ENCODE measurements around the gene SDF4. TPM values are rescaled to one million over a fixed set of nuclear protein-coding genes. Genes with fewer than 3 reads are reported as not detected.

The SDF4 gene
- total RNA-seq, 2 donors from 2014 or later: 85.9 to 95.6 TPM

GRCh38 chr1:1278620-1279019 is 46.8 kb upstream of the SDF4 start:
- no peaks in the 10 kb centered on the region for H3K36me3 ChIP-seq (ENCODE audit: control insufficient read depth, insufficient read depth, low read length)
- H3K27me3 ChIP-seq (ENCODE audit: control insufficient read depth, insufficient read depth, low read length, poor library complexity, severe bottlenecking): no peaks in the 10 kb centered on the region
- H3K4me1 ChIP-seq (ENCODE audit: control insufficient read depth, insufficient read depth, low read length): peaks cover 5% of the 10 kb centered on the region
- no peak for DNase-seq
- no peak overlapping the region for H3K9ac ChIP-seq (ENCODE audit: extremely low read depth, low read length, poor library complexity, severe bottlenecking)
- H3K27ac ChIP-seq (ENCODE audit: low read depth, low read length): no peak overlapping the region
- H3K4me3 Mint-ChIP-seq: no peak overlapping the region
- 93 to 95% methylated on average over 10 to 13 of the region's 13 CpGs for WGBS, 2 experiments (ENCODE audit: insufficient coverage in 1 of 2, insufficient read length in 1 of 2)
- no peak overlapping the region for H3K4me3 ChIP-seq (ENCODE audit: low read length)
- H3K27ac Mint-ChIP-seq: no peak overlapping the region
- peaks cover 2% of the 10 kb centered on the region for H3K4me1 Mint-ChIP-seq
- TF ChIP-seq CTCF (conservative IDR thresholded peaks at IDR 0.05): no peak
- H3K36me3 Mint-ChIP-seq (ENCODE audit: low read depth): no peaks in the 10 kb centered on the region
- H3K27me3 Mint-ChIP-seq (ENCODE audit: insufficient read depth): peaks cover 3% of the 10 kb centered on the region
- H3K9me3 Mint-ChIP-seq: no peaks in the 10 kb centered on the region
- H3K9me3 ChIP-seq (ENCODE audit: control insufficient read depth, low read length): no peaks in the 10 kb centered on the region

- H3K27ac Mint-ChIP-seq: no peak overlapping the region
- no peak overlapping the region for H3K27ac ChIP-seq (ENCODE audit: low read depth, low read length)
- 95% methylated on average over 9 of the region's 9 CpGs for WGBS, 2 experiments (ENCODE audit: insufficient coverage in 1 of 2, insufficient read length in 1 of 2)
Measured at GRCh38 chr1:1275836-1276235, 44.0 kb upstream of the SDF4 start.

DNA sequence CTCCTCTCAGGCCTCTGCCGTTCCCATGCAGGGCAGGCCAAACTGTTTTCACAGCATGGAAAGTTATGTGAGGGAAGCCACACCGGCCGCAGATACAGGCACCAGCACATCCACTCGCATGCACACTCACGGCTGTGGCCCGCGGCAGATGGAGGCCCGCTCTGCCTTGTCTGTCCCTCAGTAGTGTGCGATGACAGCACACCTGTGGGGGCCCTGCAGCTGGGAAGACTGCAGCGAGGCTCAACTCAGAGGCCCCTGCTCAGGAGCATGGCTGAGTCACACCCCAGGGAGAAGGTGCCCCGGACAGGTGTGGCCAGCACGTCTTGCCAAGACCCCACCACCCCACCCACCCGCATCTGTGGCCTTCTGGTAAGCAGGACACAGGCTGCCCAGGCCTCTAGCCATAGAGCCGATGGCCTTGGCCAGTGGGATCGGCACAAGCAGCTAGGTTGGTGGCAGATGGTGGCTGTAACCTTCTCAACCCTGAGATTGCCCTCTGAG is 43.2 kb upstream of the SDF4 start:
- Mint-ChIP-seq H3K4me1 (peaks cover 19% of the 10 kb centered on the region), H3K36me3 (ENCODE audit: low read depth) (peaks cover 21% of the 10 kb centered on the region), H3K27ac (no peak overlapping the region), H3K4me3 (peak overlapping the region; percentile 86), H3K27me3 (ENCODE audit: insufficient read depth) (peaks cover 3% of the 10 kb centered on the region), H3K9me3 (no peaks in the 10 kb centered on the region)
- H3K27me3 ChIP-seq (ENCODE audit: control insufficient read depth, insufficient read depth, low read length, poor library complexity, severe bottlenecking): no peaks in the 10 kb centered on the region
- H3K4me1 ChIP-seq (ENCODE audit: control insufficient read depth, insufficient read depth, low read length): peaks cover 5% of the 10 kb centered on the region
- TF ChIP-seq CTCF (conservative IDR thresholded peaks at IDR 0.05): no peak
- no peaks in the 10 kb centered on the region for H3K9me3 ChIP-seq (ENCODE audit: control insufficient read depth, low read length)
- peaks cover 7% of the 10 kb centered on the region for H3K36me3 ChIP-seq (ENCODE audit: control insufficient read depth, insufficient read depth, low read length)
- no peak for DNase-seq
- WGBS, 2 experiments (ENCODE audit: insufficient coverage in 1 of 2, insufficient read length in 1 of 2): 91 to 98% methylated on average over 8 to 15 of the region's 15 CpGs
- H3K27ac ChIP-seq (ENCODE audit: low read depth, low read length): no peak overlapping the region
- H3K4me3 ChIP-seq (ENCODE audit: low read length): peak overlapping the region; percentile 77
- H3K9ac ChIP-seq (ENCODE audit: extremely low read depth, low read length, poor library complexity, severe bottlenecking): no peak overlapping the region

More at GRCh38 chr1:1275836-1276235, 44.0 kb upstream of the SDF4 start:
- Histone ChIP-seq H3K4me3 (ENCODE audit: low read length) (no peak overlapping the region), H3K4me1 (ENCODE audit: control insufficient read depth, insufficient read depth, low read length) (peaks cover 5% of the 10 kb centered on the region), H3K27me3 (ENCODE audit: control insufficient read depth, insufficient read depth, low read length, poor library complexity, severe bottlenecking) (no peaks in the 10 kb centered on the region), H3K9ac (ENCODE audit: extremely low read depth, low read length, poor library complexity, severe bottlenecking) (no peak overlapping the region), H3K36me3 (ENCODE audit: control insufficient read depth, insufficient read depth, low read length) (peaks cover 6% of the 10 kb centered on the region), H3K9me3 (ENCODE audit: control insufficient read depth, low read length) (no peaks in the 10 kb centered on the region)
- no peaks in the 10 kb centered on the region for H3K9me3 Mint-ChIP-seq
- H3K4me1 Mint-ChIP-seq: peaks cover 14% of the 10 kb centered on the region
- no peak for DNase-seq
- TF ChIP-seq CTCF (conservative IDR thresholded peaks at IDR 0.05): no peak
- H3K36me3 Mint-ChIP-seq (ENCODE audit: low read depth): peaks cover 13% of the 10 kb centered on the region
- H3K27me3 Mint-ChIP-seq (ENCODE audit: insufficient read depth): peaks cover 3% of the 10 kb centered on the region
- H3K4me3 Mint-ChIP-seq: no peak overlapping the region

Data from endodermal cell (in vitro differentiated cells).